K562 (cell line): ENCODE results near the gene GATA2. TPM values are rescaled to one million over a fixed set of nuclear protein-coding genes. Genes with fewer than 3 reads are reported as not detected.

ENCODE experiments used
- BCL6 ChIP-seq: fragments of 250-450 bp; sonication (Bioruptor Pico); IDR thresholded peaks from 2 replicates; pipeline ENCODE4 v1.4.0; 2020
- CREM ChIP-seq: IDR thresholded peaks from 2 replicates; pipeline ENCODE4 v1.6.1; 2014; ENCODE audit warnings: antibody characterized with exemption, low read depth
- EGR1 ChIP-seq: fragments of 450-650 bp; conservative IDR thresholded peaks from 2 replicates; pipeline ENCODE4 v1.6.1; 2017; ENCODE audit warnings: mild to moderate bottlenecking
- ETS2 ChIP-seq: IDR thresholded peaks from 2 replicates; pipeline ENCODE4 v1.6.1; 2016; ENCODE audit warnings: borderline replicate concordance, missing genetic modification characterization, mild to moderate bottlenecking, moderate library complexity, missing compliant biosample characterization; ENCODE audit not compliant: poor library complexity, severe bottlenecking
- GABPA ChIP-seq: fragments of 200-800 bp; sonication (Bioruptor generic); conservative IDR thresholded peaks from 2 replicates; pipeline ENCODE4 v1.6.1; 2016; ENCODE audit warnings: low read depth, missing genetic modification characterization, missing compliant biosample characterization
- KHSRP ChIP-seq: fragments of 450-650 bp; IDR thresholded peaks from 2 replicates; pipeline ENCODE4 v1.6.1; 2017
- POLR2A ChIP-seq: fragments of 450-650 bp; conservative IDR thresholded peaks from 2 replicates; pipeline ENCODE4 v1.6.1; 2016
- POLR2H ChIP-seq: IDR thresholded peaks from 2 replicates; pipeline ENCODE4 v1.6.1; 2016; ENCODE audit warnings: missing genetic modification characterization, low read depth, mild to moderate bottlenecking, control low read depth, missing compliant biosample characterization, moderate library complexity
- SIN3B ChIP-seq: fragments of 450-650 bp; IDR thresholded peaks from 2 replicates; pipeline ENCODE4 v1.6.1; 2017; ENCODE audit warnings: low read depth, mild to moderate bottlenecking, moderate library complexity
- SRSF9 ChIP-seq: fragments of 200-400 bp; formaldehyde crosslinking; IDR thresholded peaks from 2 replicates; pipeline ENCODE4 v1.6.1; 2017; ENCODE audit warnings: low read depth, low read length, borderline replicate concordance
- polyA plus RNA-seq, 8 experiments: library from polyadenylated mRNA; depleted of rRNA in 4 of 8; stranded (reverse) in 5 of 8; unstranded in 3 of 8; fragments of >200 nt; fragmentation: Nextera tagmentation in 2 of 8; fragmentation: Illumina TruSeq in 1 of 8; extraction: Ambion mirVana in 2 of 8; extraction: Trizol in 1 of 8; gene quantifications; 2 replicates each; pipeline versions ENCODE4 v1.2.1 to v1.2.3, GENCODE V29; 2011 to 2014; ENCODE audit warnings: inconsistent platforms in 1 of 8, missing spikeins in 1 of 8
- total RNA-seq, 7 experiments: library from RNA; depleted of rRNA in 6 of 7; stranded (reverse); fragments of >200 nt in 6 of 7; fragmentation: Illumina TruSeq in 2 of 7; extraction: Trizol in 2 of 7; gene quantifications; 2 replicates each; pipeline versions ENCODE4 v1.2.1 to v1.2.3, GENCODE V29; 2011 to 2021; ENCODE audit warnings: low replicate concordance in 1 of 7
- TF ChIP-seq, protein P1 (sequence below), 2 experiments: fragments of 450-650 bp in 1 of 2; sonication (generic) in 1 of 2; formaldehyde crosslinking in 1 of 2; IDR thresholded peaks in 1 of 2; conservative IDR thresholded peaks in 1 of 2; 2 replicates each; pipeline versions ENCODE4 v1.6.1 to v1.8.1; 2016 to 2023; ENCODE audit warnings: mild to moderate bottlenecking in 2 of 2, moderate library complexity in 2 of 2, inconsistent platforms in 1 of 2, missing genetic modification reagents in 1 of 2

Gene GATA2
- total and polyA plus RNA-seq, 9 of the 15 experiments (the other 6 are each of a cell fraction or from before 2014, with no cell fraction given): 8.5 to 218 (median 50.8) TPM

DNA sequence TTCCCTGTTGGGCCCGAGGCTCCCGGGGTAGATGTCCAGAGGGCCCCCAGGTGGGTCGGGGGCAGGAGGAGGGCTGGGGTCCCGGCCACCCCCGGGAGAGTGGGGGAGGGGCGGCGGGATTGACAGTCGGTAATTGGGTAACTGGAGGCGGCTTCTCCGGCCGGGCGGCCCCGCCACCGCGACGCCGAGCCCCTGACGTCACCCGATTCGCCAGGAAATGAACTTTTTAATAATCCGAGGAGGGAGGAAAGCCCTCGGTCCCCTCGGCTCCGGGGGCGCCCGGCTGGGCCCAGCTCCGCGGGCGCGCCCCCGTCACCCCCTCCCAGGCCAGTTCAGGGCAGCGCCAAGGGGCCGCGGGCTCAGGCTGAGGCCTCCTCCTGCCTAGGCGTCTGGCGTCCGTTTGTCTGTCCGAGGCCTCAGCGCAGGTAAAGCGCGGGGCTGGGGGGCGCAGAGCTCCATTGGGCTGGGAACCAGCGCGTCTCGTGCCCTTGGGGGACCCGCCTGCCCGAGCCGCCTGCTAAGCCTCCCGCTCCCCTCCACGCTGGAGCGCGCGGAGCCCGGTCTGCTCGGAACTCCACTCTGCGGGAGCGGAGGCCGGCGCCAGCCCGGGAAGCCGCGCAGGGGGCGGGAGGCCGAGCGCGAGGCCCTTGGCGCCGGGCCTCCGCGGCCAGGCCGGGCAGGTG, 3.9 kb downstream of the GATA2 start (continued):
- TF ChIP-seq KHSRP (no peak), EGR1 (peak; percentile 78), CREM (peak; percentile 89), SIN3B (0 out of 2 replicates have a peak, but pooled peaks have one; percentile 20), SRSF9 (no peak), POLR2A (peak; percentile 47; the same call in 1 of the 2 replicates), POLR2H (no peak), ETS2 (tag) (no peak), GABPA (tag) (0 out of 2 replicates have a peak, but pooled peaks have one; percentile 6), BCL6 (CRISPR knock-in tag) (no peak)
- TF ChIP-seq, protein P1, sequence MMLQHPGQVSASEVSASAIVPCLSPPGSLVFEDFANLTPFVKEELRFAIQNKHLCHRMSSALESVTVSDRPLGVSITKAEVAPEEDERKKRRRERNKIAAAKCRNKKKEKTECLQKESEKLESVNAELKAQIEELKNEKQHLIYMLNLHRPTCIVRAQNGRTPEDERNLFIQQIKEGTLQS (IDR thresholded peaks at IDR 0.05): peak; percentile 81
- TF ChIP-seq, protein P1 (CRISPR knock-in tag; conservative IDR thresholded peaks at IDR 0.05): no peak
